Measurements from ENCODE around the gene NUP98. TPM values are rescaled to one million over a fixed set of nuclear protein-coding genes. Genes with fewer than 3 reads are reported as not detected.

The NUP98 gene
- total RNA-seq, 1 experiment from 2014 or later = 59.7 TPM

- no TSS peak for BruUV-seq (replicated peaks)
- intact Hi-C loops (cut with micrococcal nuclease; ENCODE audit: unreplicated experiment) = no loop called here
- H4K20me1 ChIP-seq (ENCODE audit: insufficient read depth) = no peaks in the 10 kb centered on the region; the same call in 1 of the 2 replicates
- H2AFZ ChIP-seq = no peak overlapping the region
- peaks cover 41% of the 10 kb centered on the region for H3K4me1 ChIP-seq (replicated peaks; ENCODE audit: insufficient read depth)
- H3K27me3 ChIP-seq (ENCODE audit: insufficient read depth, low read depth) = no peaks in the 10 kb centered on the region
- peak overlapping the region; percentile 41; the same call in 1 of the 2 replicates for H3K27ac ChIP-seq
- no peak overlapping the region for H3K4me3 ChIP-seq
- CTCF ChIA-PET = no interaction called here
- POLR2A ChIA-PET (ENCODE audit: unreplicated experiment) = no interaction called here
- DNase-seq = peak in 1 of 2 experiments; percentile 35
- H3K9me3 ChIP-seq (ENCODE audit: insufficient read depth, low read depth) = no peaks in the 10 kb centered on the region
- TF ChIP-seq CTCF (conservative IDR thresholded peaks at IDR 0.05) = no peak
- no peak for TF ChIP-seq EZH2 (IDR thresholded peaks at IDR 0.05; ENCODE audit: low read depth)
- H3K79me2 ChIP-seq (ENCODE audit: low read depth) = 0 out of 2 replicates have a peak, but pooled peaks cover 3% of the 10 kb centered on the region
- no peaks in the 10 kb centered on the region for H3K9me2 ChIP-seq (ENCODE audit: insufficient read depth)
- peaks cover 33% of the 10 kb centered on the region for H3F3A ChIP-seq (ENCODE audit: insufficient read depth, low read depth)
- peaks cover 3% of the 10 kb centered on the region; the same call in 1 of the 2 replicates for H3K36me3 ChIP-seq (ENCODE audit: low read depth)
- peak overlapping the region; percentile 16; the same call in 1 of the 2 replicates for H3K4me2 ChIP-seq
Measured at GRCh38 chr11:3747704-3748103, 49.6 kb downstream of the NUP98 start.

- no peak for TF ChIP-seq EZH2 (IDR thresholded peaks at IDR 0.05; ENCODE audit: low read depth)
- no peak for TF ChIP-seq CTCF (conservative IDR thresholded peaks at IDR 0.05)
- H3K27ac ChIP-seq = peak overlapping the region; percentile 64
- no peaks in the 10 kb centered on the region; the same call in 1 of the 2 replicates for H4K20me1 ChIP-seq (ENCODE audit: insufficient read depth)
- intact Hi-C loops (cut with micrococcal nuclease; ENCODE audit: unreplicated experiment) = no loop called here
- H3K4me3 ChIP-seq = peak overlapping the region; percentile 30; the same call in 1 of the 2 replicates
- H3K4me2 ChIP-seq = peak overlapping the region; percentile 77
- H3K36me3 ChIP-seq (ENCODE audit: low read depth) = peaks cover 9% of the 10 kb centered on the region; the same call in 1 of the 2 replicates
- peaks cover 37% of the 10 kb centered on the region for H3F3A ChIP-seq (ENCODE audit: insufficient read depth, low read depth)
- H2AFZ ChIP-seq = no peak overlapping the region
- no peaks in the 10 kb centered on the region for H3K9me2 ChIP-seq (ENCODE audit: insufficient read depth)
- ChIA-PET CTCF (no interaction called here), POLR2A (ENCODE audit: unreplicated experiment) (no interaction called here)
- H3K27me3 ChIP-seq (ENCODE audit: insufficient read depth, low read depth) = no peaks in the 10 kb centered on the region
- DNase-seq = peak in 1 of 2 experiments; percentile 92
- no peaks in the 10 kb centered on the region for H3K9me3 ChIP-seq (ENCODE audit: insufficient read depth, low read depth)
- BruUV-seq (replicated peaks) = no TSS peak
- H3K4me1 ChIP-seq (replicated peaks; ENCODE audit: insufficient read depth) = peaks cover 41% of the 10 kb centered on the region
- H3K79me2 ChIP-seq (ENCODE audit: low read depth) = 0 out of 2 replicates have a peak, but pooled peaks cover 3% of the 10 kb centered on the region
Measured at GRCh38 chr11:3745161-3745560, 52.2 kb downstream of the NUP98 start.

DNA sequence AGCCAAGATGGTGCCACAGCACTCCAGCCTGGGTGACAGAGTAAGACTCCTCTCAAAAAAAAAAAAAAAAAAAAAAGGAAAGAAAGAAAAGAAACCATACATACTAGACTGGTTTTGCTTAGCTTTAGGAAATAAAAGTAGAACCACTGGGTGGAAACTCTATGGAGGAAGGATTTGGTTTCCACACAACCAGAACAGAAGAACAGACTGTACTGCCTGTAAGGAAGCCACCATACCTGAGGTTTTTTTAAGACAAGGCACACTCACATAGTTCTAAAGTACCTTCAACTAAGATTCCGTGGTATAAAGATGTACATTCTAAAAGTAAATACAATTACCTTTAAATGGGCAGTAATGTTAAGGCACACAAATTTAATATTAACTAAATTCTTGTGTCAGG lies 58.6 kb downstream of the NUP98 start:
- Histone ChIP-seq H3K79me2 (ENCODE audit: low read depth) (no peaks in the 10 kb centered on the region), H3K4me1 (replicated peaks; ENCODE audit: insufficient read depth) (no peaks in the 10 kb centered on the region), H3K27me3 (ENCODE audit: insufficient read depth, low read depth) (no peaks in the 10 kb centered on the region), H3F3A (ENCODE audit: insufficient read depth, low read depth) (peaks cover 11% of the 10 kb centered on the region; the same call in 1 of the 2 replicates), H3K4me3 (no peak overlapping the region), H3K36me3 (ENCODE audit: low read depth) (0 out of 2 replicates have a peak, but pooled peaks cover 9% of the 10 kb centered on the region), H3K4me2 (no peak overlapping the region), H4K20me1 (ENCODE audit: insufficient read depth) (no peaks in the 10 kb centered on the region), H3K9me3 (ENCODE audit: insufficient read depth, low read depth) (no peaks in the 10 kb centered on the region), H3K27ac (no peak overlapping the region), H3K9me2 (ENCODE audit: insufficient read depth) (no peaks in the 10 kb centered on the region), H2AFZ (no peak overlapping the region)
- DNase-seq = no peak
- POLR2A ChIA-PET (ENCODE audit: unreplicated experiment) = no interaction called here
- TF ChIP-seq CTCF (conservative IDR thresholded peaks at IDR 0.05) = no peak
- no peak for TF ChIP-seq EZH2 (IDR thresholded peaks at IDR 0.05; ENCODE audit: low read depth)
- CTCF ChIA-PET = no interaction called here
- no TSS peak for BruUV-seq (replicated peaks)
- intact Hi-C loops (cut with micrococcal nuclease; ENCODE audit: unreplicated experiment) = no loop called here
